Testis (tissue), 2 donors: ENCODE data around the gene KCNV2.

Source experiments
- POLR2A ChIP-seq: fragments of 450-650 bp; IDR thresholded peaks from one replicate; pipeline ENCODE4 v1.6.1; 2017; ENCODE audit warnings: antibody characterized with exemption, mild to moderate bottlenecking, moderate library complexity
- TF ChIP-seq, protein P1 (sequence below), 3 experiments: fragments of 450-650 bp in 2 of 3; fragments of 200-600 bp in 1 of 3; sonication (generic) in 1 of 3; IDR thresholded peaks; one replicate each; pipeline ENCODE4 v1.5.1; 2016 to 2019; ENCODE audit warnings: antibody characterized with exemption in 3 of 3, mild to moderate bottlenecking in 2 of 3, moderate library complexity in 1 of 3

DNA sequence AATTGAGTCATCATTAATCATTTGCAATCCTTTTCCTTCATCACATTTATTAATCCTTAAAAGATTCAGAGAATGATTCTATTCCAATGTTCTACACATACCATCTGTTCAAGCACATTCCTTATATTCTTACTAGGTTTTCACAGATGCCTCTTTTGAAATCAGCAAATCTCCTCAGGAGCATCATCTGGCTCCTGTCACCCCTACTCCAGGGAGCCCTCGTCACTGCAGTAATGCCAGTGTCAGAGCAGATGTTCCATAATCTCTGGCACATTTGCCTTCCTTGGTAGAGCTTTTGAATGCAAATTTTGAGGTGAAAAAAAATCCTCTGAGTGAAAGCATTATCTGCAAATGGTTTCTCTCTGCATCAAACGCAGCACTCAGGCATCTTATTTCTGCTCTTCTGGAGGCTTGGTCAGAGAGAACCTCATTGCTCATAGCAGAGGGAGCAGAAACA lies 7.6 kb upstream of the KCNV2 start:
- TF ChIP-seq POLR2A: no peak
- TF ChIP-seq, protein P1, sequence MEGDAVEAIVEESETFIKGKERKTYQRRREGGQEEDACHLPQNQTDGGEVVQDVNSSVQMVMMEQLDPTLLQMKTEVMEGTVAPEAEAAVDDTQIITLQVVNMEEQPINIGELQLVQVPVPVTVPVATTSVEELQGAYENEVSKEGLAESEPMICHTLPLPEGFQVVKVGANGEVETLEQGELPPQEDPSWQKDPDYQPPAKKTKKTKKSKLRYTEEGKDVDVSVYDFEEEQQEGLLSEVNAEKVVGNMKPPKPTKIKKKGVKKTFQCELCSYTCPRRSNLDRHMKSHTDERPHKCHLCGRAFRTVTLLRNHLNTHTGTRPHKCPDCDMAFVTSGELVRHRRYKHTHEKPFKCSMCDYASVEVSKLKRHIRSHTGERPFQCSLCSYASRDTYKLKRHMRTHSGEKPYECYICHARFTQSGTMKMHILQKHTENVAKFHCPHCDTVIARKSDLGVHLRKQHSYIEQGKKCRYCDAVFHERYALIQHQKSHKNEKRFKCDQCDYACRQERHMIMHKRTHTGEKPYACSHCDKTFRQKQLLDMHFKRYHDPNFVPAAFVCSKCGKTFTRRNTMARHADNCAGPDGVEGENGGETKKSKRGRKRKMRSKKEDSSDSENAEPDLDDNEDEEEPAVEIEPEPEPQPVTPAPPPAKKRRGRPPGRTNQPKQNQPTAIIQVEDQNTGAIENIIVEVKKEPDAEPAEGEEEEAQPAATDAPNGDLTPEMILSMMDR (IDR thresholded peaks at IDR 0.05): no peak
